WERI-Rb-1 (cell line): ENCODE measurements around the gene AFDN.
A peak's percentile ranks its signal among the peaks of the same experiment; 100 is the strongest.

ENCODE experiments used
- DNase-seq: peaks from one replicate; pipeline ENCODE4 v3.0.0-alpha.2; 2020
- H3K27ac ChIP-seq: fragments of 250-450 bp; sonication (Bioruptor Pico); 2 replicates; pipeline ENCODE4 v1.5.1; 2020; ENCODE audit warnings: mild to moderate bottlenecking, moderate library complexity
- H3K27me3 ChIP-seq: fragments of 250-450 bp; sonication (Bioruptor Pico); 2 replicates; pipeline ENCODE4 v1.5.1; 2021; ENCODE audit warnings: mild to moderate bottlenecking, low read depth, moderate library complexity; ENCODE audit not compliant: insufficient read depth, severe bottlenecking
- H3K36me3 ChIP-seq: fragments of 250-450 bp; sonication (Bioruptor Pico); 2 replicates; pipeline ENCODE4 v1.5.1; 2020; ENCODE audit warnings: mild to moderate bottlenecking, moderate library complexity
- H3K4me3 ChIP-seq: 2 replicates; pipeline ENCODE4 v1.5.1; 2011; ENCODE audit warnings: low read depth, mild to moderate bottlenecking, control low read depth, low read length
- H3K9me3 ChIP-seq: fragments of 250-450 bp; sonication (Bioruptor Pico); 2 replicates; pipeline ENCODE4 v1.5.1; 2021; ENCODE audit warnings: mild to moderate bottlenecking, moderate library complexity; ENCODE audit not compliant: severe bottlenecking
- TF ChIP-seq, protein P1 (sequence below): IDR thresholded peaks from 2 replicates; pipeline ENCODE4 v1.5.1; 2011; ENCODE audit warnings: low read depth, mild to moderate bottlenecking, control low read depth, inconsistent platforms, low read length

AFDN gene

DNA sequence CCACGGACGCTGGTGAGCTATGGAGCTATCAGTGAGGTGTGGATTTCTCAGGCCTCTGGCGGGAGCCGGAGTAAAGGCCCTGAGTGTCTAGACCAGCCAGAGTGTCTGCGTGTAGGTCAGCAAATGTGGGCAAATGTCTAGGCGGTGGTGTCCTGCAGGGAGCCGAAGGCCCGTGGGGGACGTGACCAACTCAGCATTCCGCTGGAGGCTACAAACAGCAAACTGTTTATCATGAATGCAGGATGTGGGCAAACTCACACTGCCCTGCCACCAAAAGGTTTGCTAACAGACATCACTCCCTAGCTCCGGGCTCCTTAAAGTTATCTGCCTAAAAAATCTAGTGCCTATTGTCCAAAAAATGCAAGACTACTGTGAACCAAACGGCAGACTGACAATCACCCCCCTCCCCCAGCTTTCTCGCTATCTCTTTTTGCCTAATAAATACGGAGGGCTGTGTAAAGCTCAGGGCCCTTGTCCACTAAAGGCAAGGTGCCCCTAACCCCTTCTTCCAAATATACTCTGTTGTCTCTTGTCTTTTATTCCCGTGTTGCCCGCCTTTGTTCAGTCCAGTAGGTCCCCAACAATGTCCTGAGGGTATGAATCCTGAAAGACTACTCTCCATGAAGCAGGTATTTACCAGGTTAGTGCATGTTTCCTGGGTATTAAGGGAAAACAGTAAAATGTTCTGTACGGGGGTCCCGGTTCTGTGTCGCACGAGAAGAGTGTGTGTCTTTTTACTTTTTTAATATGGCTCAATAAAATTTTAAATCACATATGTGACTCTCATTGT lies 29.0 kb upstream of the AFDN start:
- Histone ChIP-seq H3K27ac (no peak overlapping the region), H3K36me3 (no peaks in the 10 kb centered on the region), H3K9me3 (no peaks in the 10 kb centered on the region), H3K27me3 (no peaks in the 10 kb centered on the region), H3K4me3 (no peak overlapping the region)
- TF ChIP-seq, protein P1, sequence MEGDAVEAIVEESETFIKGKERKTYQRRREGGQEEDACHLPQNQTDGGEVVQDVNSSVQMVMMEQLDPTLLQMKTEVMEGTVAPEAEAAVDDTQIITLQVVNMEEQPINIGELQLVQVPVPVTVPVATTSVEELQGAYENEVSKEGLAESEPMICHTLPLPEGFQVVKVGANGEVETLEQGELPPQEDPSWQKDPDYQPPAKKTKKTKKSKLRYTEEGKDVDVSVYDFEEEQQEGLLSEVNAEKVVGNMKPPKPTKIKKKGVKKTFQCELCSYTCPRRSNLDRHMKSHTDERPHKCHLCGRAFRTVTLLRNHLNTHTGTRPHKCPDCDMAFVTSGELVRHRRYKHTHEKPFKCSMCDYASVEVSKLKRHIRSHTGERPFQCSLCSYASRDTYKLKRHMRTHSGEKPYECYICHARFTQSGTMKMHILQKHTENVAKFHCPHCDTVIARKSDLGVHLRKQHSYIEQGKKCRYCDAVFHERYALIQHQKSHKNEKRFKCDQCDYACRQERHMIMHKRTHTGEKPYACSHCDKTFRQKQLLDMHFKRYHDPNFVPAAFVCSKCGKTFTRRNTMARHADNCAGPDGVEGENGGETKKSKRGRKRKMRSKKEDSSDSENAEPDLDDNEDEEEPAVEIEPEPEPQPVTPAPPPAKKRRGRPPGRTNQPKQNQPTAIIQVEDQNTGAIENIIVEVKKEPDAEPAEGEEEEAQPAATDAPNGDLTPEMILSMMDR, result no peak
- DNase-seq, result no peak

DNA sequence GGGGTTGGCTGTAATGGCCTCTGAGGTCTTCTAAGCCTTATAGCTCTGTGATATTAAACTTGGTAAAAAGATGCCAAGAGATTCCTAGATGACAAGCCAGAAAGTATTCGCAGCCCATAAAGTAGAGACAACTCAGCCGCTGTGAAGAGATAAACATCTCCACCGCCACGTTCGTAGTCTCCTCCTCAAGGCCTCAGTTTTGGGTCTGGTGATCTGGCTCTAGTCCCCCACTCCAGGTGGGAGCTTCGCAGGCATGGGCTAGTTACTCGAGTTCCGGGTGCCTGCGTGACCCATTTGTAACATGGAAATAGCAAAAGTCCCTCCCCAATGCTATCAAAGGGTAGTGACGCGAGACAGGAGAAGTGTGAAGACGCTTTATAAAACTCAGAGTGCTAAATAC lies 28.3 kb upstream of the AFDN start:
- no peaks in the 10 kb centered on the region for H3K27me3 ChIP-seq
- H3K4me3 ChIP-seq, result no peak overlapping the region
- DNase-seq, result no peak
- no peaks in the 10 kb centered on the region for H3K9me3 ChIP-seq
- TF ChIP-seq, protein P1, result no peak
- no peaks in the 10 kb centered on the region for H3K36me3 ChIP-seq
- no peak overlapping the region; the same call in 1 of the 2 replicates for H3K27ac ChIP-seq

DNA sequence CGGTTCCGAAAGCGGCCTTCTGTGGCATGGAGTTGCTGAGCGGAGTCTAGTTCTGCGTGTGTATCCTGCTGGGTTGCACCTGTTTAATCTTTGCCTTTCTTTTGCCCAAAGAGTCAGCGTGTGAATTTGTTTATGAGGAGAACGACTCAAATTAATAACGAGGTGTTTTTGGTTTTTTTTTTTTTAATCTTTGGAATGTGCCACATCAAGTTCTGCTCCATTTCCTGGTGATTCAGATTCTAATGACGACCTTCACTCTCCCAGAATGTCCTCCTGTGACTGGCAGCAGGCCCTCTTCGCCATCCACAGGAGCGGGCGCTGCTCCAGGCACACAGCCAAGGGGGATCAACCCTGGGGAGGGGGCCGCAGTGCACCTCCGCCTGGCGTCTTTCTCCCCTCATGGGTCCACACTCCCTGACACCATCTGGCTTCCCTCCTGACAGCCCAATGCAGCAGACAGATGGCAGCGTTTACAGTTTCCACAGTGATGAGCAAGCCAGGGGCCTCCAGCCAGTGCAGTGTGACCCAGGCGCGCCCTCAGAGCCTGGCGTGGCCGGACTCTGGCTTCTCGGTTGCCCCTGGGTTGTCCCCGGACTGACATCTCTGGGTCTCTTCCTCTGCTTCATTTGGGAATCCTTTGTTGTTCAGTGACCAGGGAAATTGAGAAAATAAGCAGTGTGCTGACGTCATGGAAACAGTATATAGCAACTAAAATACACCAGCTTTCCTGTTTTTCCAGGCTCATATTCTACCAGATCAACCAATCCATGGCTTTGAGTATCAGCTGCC lies 27.5 kb upstream of the AFDN start:
- H3K27me3 ChIP-seq, result no peaks in the 10 kb centered on the region
- peak; percentile 88 for DNase-seq
- H3K27ac ChIP-seq, result peak overlapping the region; percentile 65
- TF ChIP-seq, protein P1, result 0 out of 2 replicates have a peak, but pooled peaks have one; percentile 3
- H3K9me3 ChIP-seq, result no peaks in the 10 kb centered on the region
- H3K36me3 ChIP-seq, result no peaks in the 10 kb centered on the region
- H3K4me3 ChIP-seq, result no peak overlapping the region

DNA sequence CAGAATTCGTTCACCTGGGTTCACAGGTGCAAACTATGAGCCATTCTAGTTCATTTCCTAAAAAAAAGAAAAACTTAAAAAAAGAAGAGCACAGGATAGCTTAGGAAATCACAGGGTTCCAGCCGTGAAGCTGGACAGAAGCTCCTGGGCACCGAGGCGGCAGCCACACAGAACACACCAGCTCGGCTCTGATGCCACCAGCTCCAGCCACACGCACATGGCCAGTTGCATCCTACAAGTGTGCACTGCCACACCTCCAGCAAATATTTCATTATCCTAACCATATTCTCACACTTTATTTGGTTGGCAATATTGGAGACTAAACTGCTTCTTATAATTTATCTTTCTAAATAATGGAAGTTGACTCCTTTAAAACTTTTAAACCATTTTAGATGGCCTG lies 26.2 kb upstream of the AFDN start:
- H3K9me3 ChIP-seq, result no peaks in the 10 kb centered on the region
- no peaks in the 10 kb centered on the region for H3K36me3 ChIP-seq
- TF ChIP-seq, protein P1, result no peak
- H3K27ac ChIP-seq, result no peak overlapping the region; the same call in 1 of the 2 replicates
- no peaks in the 10 kb centered on the region for H3K27me3 ChIP-seq
- DNase-seq, result no peak
- no peak overlapping the region for H3K4me3 ChIP-seq

GRCh38 chr6:167801263-167801662 lies 25.4 kb upstream of the AFDN start:
- Histone ChIP-seq H3K4me3 (no peak overlapping the region), H3K27me3 (no peaks in the 10 kb centered on the region), H3K27ac (no peak overlapping the region), H3K9me3 (no peaks in the 10 kb centered on the region), H3K36me3 (no peaks in the 10 kb centered on the region)
- TF ChIP-seq, protein P1, result no peak
- DNase-seq, result no peak
